ENCODE measurements around the gene CCDC127. TPM values are rescaled to one million over a fixed set of nuclear protein-coding genes. Genes with fewer than 3 reads are reported as not detected.

CCDC127 gene
- total RNA-seq, 1 donor = 1.4 TPM

GRCh38 chr5:157801-158200 lies 60.2 kb downstream of the CCDC127 start:
- Histone ChIP-seq H3K9me3 (ENCODE audit: low read depth, low read length) (no peaks in the 10 kb centered on the region), H3K27me3 (ENCODE audit: insufficient read depth, low read length) (no peaks in the 10 kb centered on the region), H3K4me1 (ENCODE audit: insufficient read depth, low read length) (no peaks in the 10 kb centered on the region), H3K4me3 (ENCODE audit: low read length) (no peak overlapping the region)

- no peaks in the 10 kb centered on the region for H3K27me3 ChIP-seq (ENCODE audit: insufficient read depth, low read length)
- H3K4me1 ChIP-seq (ENCODE audit: insufficient read depth, low read length) = no peaks in the 10 kb centered on the region
These were observed 60.7 kb downstream of the CCDC127 start for GRCh38 chr5:157126-157715.

GRCh38 chr5:156411-157072 lies 61.4 kb downstream of the CCDC127 start:
- Histone ChIP-seq H3K4me1 (ENCODE audit: insufficient read depth, low read length) (no peaks in the 10 kb centered on the region), H3K4me3 (ENCODE audit: low read length) (no peak overlapping the region), H3K9me3 (ENCODE audit: low read depth, low read length) (no peaks in the 10 kb centered on the region), H3K27me3 (ENCODE audit: insufficient read depth, low read length) (no peaks in the 10 kb centered on the region)

More at GRCh38 chr5:157126-157715, 60.7 kb downstream of the CCDC127 start:
- H3K4me3 ChIP-seq (ENCODE audit: low read length) = no peak overlapping the region
- H3K9me3 ChIP-seq (ENCODE audit: low read depth, low read length) = no peaks in the 10 kb centered on the region

GRCh38 chr5:155651-156410 lies 62.1 kb downstream of the CCDC127 start:
- no peak overlapping the region for H3K4me3 ChIP-seq (ENCODE audit: low read length)
- no peaks in the 10 kb centered on the region for H3K9me3 ChIP-seq (ENCODE audit: low read depth, low read length)
- H3K4me1 ChIP-seq (ENCODE audit: insufficient read depth, low read length) = no peaks in the 10 kb centered on the region
- no peaks in the 10 kb centered on the region for H3K27me3 ChIP-seq (ENCODE audit: insufficient read depth, low read length)

GRCh38 chr5:154826-155225 lies 63.1 kb downstream of the CCDC127 start:
- Histone ChIP-seq H3K27me3 (ENCODE audit: insufficient read depth, low read length) (no peaks in the 10 kb centered on the region), H3K4me3 (ENCODE audit: low read length) (no peak overlapping the region), H3K4me1 (ENCODE audit: insufficient read depth, low read length) (no peaks in the 10 kb centered on the region), H3K9me3 (ENCODE audit: low read depth, low read length) (no peaks in the 10 kb centered on the region)

- H3K27me3 ChIP-seq (ENCODE audit: insufficient read depth, low read length) = no peaks in the 10 kb centered on the region
- H3K4me3 ChIP-seq (ENCODE audit: low read length) = no peak overlapping the region
- no peaks in the 10 kb centered on the region for H3K9me3 ChIP-seq (ENCODE audit: low read depth, low read length)
- H3K4me1 ChIP-seq (ENCODE audit: insufficient read depth, low read length) = no peaks in the 10 kb centered on the region
These were observed 63.7 kb downstream of the CCDC127 start for GRCh38 chr5:154236-154635.

- Histone ChIP-seq H3K4me1 (ENCODE audit: insufficient read depth, low read length) (no peaks in the 10 kb centered on the region), H3K9me3 (ENCODE audit: low read depth, low read length) (peaks cover 7% of the 10 kb centered on the region), H3K27me3 (ENCODE audit: insufficient read depth, low read length) (no peaks in the 10 kb centered on the region), H3K4me3 (ENCODE audit: low read length) (no peak overlapping the region)
These were observed 64.7 kb downstream of the CCDC127 start for GRCh38 chr5:153256-153655.

GRCh38 chr5:152077-152476 lies 65.9 kb downstream of the CCDC127 start:
- no peak overlapping the region for H3K4me3 ChIP-seq (ENCODE audit: low read length)
- H3K9me3 ChIP-seq (ENCODE audit: low read depth, low read length) = peaks cover 19% of the 10 kb centered on the region
- H3K27me3 ChIP-seq (ENCODE audit: insufficient read depth, low read length) = no peaks in the 10 kb centered on the region
- no peaks in the 10 kb centered on the region for H3K4me1 ChIP-seq (ENCODE audit: insufficient read depth, low read length)

- Histone ChIP-seq H3K9me3 (ENCODE audit: low read depth, low read length) (peaks cover 20% of the 10 kb centered on the region), H3K4me3 (ENCODE audit: low read length) (no peak overlapping the region), H3K4me1 (ENCODE audit: insufficient read depth, low read length) (no peaks in the 10 kb centered on the region), H3K27me3 (ENCODE audit: insufficient read depth, low read length) (no peaks in the 10 kb centered on the region)
These were observed 67.2 kb downstream of the CCDC127 start for GRCh38 chr5:150746-151145.

- no peaks in the 10 kb centered on the region for H3K4me1 ChIP-seq (ENCODE audit: insufficient read depth, low read length)
- H3K9me3 ChIP-seq (ENCODE audit: low read depth, low read length) = peaks cover 20% of the 10 kb centered on the region
- no peaks in the 10 kb centered on the region for H3K27me3 ChIP-seq (ENCODE audit: insufficient read depth, low read length)
These were observed 68.0 kb downstream of the CCDC127 start for GRCh38 chr5:149745-150485.

GRCh38 chr5:147751-148150 lies 70.2 kb downstream of the CCDC127 start:
- Histone ChIP-seq H3K4me1 (ENCODE audit: insufficient read depth, low read length) (no peaks in the 10 kb centered on the region), H3K27me3 (ENCODE audit: insufficient read depth, low read length) (no peaks in the 10 kb centered on the region), H3K9me3 (ENCODE audit: low read depth, low read length) (peaks cover 20% of the 10 kb centered on the region), H3K4me3 (ENCODE audit: low read length) (no peak overlapping the region)

More at GRCh38 chr5:149745-150485, 68.0 kb downstream of the CCDC127 start:
- no peak overlapping the region for H3K4me3 ChIP-seq (ENCODE audit: low read length)

Other genes with a start within 250 kb of the CCDC127 start
- under 0.01 TPM for gene PLEKHG4B, start 126.0 kb downstream of the CCDC127 start, total RNA-seq
- not detected for gene LRRC14B, start 26.7 kb downstream of the CCDC127 start, total RNA-seq
- 186 TPM for gene SDHA, start 167 bp upstream of the CCDC127 start, total RNA-seq
- 26.9 TPM for gene PDCD6, start 53.5 kb upstream of the CCDC127 start, total RNA-seq
- 0.31 TPM for gene AHRR, start 103.6 kb upstream of the CCDC127 start, total RNA-seq
- gene EXOC3, start 225.0 kb upstream of the CCDC127 start, total RNA-seq = 31.8 TPM